HFFc6 (cell line): ENCODE data around the gene HSD3B7. TPM values are rescaled to one million over a fixed set of nuclear protein-coding genes. Genes with fewer than 3 reads are reported as not detected.

Experiments
- DNase-seq: peaks from one replicate; pipeline ENCODE4 v3.0.0-alpha.2; 2018
- H3K27ac Mint-ChIP-seq: 2 replicates; pipeline ENCODE4 v1.8.0; 2020; ENCODE audit warnings: mild to moderate bottlenecking, mixed read lengths
- H3K27me3 Mint-ChIP-seq: 2 replicates; pipeline ENCODE4 v1.8.0; 2021; ENCODE audit warnings: mild to moderate bottlenecking, moderate library complexity, mixed read lengths; ENCODE audit not compliant: insufficient read depth
- H3K36me3 Mint-ChIP-seq: 2 replicates; pipeline ENCODE4 v1.8.0; 2021; ENCODE audit warnings: low read depth, mixed read lengths
- H3K4me1 Mint-ChIP-seq: 2 replicates; pipeline ENCODE4 v1.8.0; 2020; ENCODE audit warnings: low read depth, mixed read lengths
- H3K4me3 Mint-ChIP-seq: 2 replicates; pipeline ENCODE4 v1.8.0; 2020; ENCODE audit warnings: mild to moderate bottlenecking, moderate library complexity, mixed read lengths
- H3K9me3 Mint-ChIP-seq: 2 replicates; pipeline ENCODE4 v1.8.0; 2020; ENCODE audit warnings: mild to moderate bottlenecking, mixed read lengths
- CTCF ChIP-seq: fragments of 200-600 bp; sonication (generic); IDR thresholded peaks from 2 replicates; pipeline ENCODE4 v1.5.0; 2021; ENCODE audit warnings: antibody characterized with exemption, mild to moderate bottlenecking
- total RNA-seq, 6 experiments: library from RNA; stranded (reverse); fragmentation: NEBNext Ultra II Directional; extraction: Animal tissue kit (Norgen Biotek cat#: 25700); gene quantifications; 2 replicates in 1 of 6; 3 replicates in 5 of 6; pipeline ENCODE4 v1.2.3, GENCODE V29; 2021

HSD3B7 gene
- total RNA-seq, 6 experiments from 2014 or later = 15.1 to 24.6 (median 18.6) TPM

DNA sequence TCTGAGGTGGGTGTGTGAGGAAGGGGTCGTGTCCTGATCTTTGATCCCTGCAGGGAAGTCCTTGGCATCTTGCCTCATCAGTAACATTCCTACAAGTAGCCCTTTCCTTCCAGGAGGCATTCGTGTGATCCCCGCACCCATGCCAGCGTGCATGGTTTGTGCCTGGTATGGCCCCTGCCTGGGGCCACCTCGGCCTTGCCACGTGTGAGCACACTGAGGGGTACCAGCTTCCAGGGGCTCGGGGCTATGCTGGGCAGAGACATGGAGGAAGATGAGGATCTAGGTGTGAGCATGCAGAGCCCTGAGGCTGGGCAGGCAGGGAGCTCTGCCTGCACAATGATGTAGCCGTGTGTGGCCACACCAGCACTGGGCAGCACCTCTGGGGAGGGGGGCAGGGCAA is 6.0 kb downstream of the HSD3B7 start:
- Mint-ChIP-seq H3K4me1 (peaks cover 15% of the 10 kb centered on the region), H3K36me3 (0 out of 2 replicates have a peak, but pooled peaks cover 4% of the 10 kb centered on the region), H3K9me3 (no peaks in the 10 kb centered on the region), H3K4me3 (no peak overlapping the region), H3K27ac (no peak overlapping the region), H3K27me3 (no peaks in the 10 kb centered on the region; the same call in 1 of the 2 replicates)
- no peak for DNase-seq
- TF ChIP-seq CTCF = no peak

GRCh38 chr16:30992276-30992780 is 7.3 kb downstream of the HSD3B7 start:
- no peak for TF ChIP-seq CTCF
- H3K36me3 Mint-ChIP-seq = peaks cover 8% of the 10 kb centered on the region; the same call in 1 of the 2 replicates
- no peaks in the 10 kb centered on the region for H3K9me3 Mint-ChIP-seq
- no peak for DNase-seq
- H3K27me3 Mint-ChIP-seq = no peaks in the 10 kb centered on the region; the same call in 1 of the 2 replicates
- H3K4me3 Mint-ChIP-seq = no peak overlapping the region
- peaks cover 23% of the 10 kb centered on the region for H3K4me1 Mint-ChIP-seq
- no peak overlapping the region for H3K27ac Mint-ChIP-seq

GRCh38 chr16:30992931-30993816 is 8.2 kb downstream of the HSD3B7 start:
- peaks cover 32% of the 10 kb centered on the region for H3K4me1 Mint-ChIP-seq
- H3K27ac Mint-ChIP-seq = no peak overlapping the region
- H3K27me3 Mint-ChIP-seq = no peaks in the 10 kb centered on the region; the same call in 1 of the 2 replicates
- no peak for TF ChIP-seq CTCF
- H3K36me3 Mint-ChIP-seq = peaks cover 8% of the 10 kb centered on the region; the same call in 1 of the 2 replicates
- no peak overlapping the region for H3K4me3 Mint-ChIP-seq
- DNase-seq = no peak
- H3K9me3 Mint-ChIP-seq = no peaks in the 10 kb centered on the region

- H3K9me3 Mint-ChIP-seq = no peaks in the 10 kb centered on the region
- peak overlapping the region; percentile 92 for H3K4me3 Mint-ChIP-seq
- peak overlapping the region; percentile 96 for H3K27ac Mint-ChIP-seq
- no peaks in the 10 kb centered on the region; the same call in 1 of the 2 replicates for H3K27me3 Mint-ChIP-seq
- TF ChIP-seq CTCF = no peak
- H3K4me1 Mint-ChIP-seq = peaks cover 48% of the 10 kb centered on the region
- DNase-seq = no peak
- H3K36me3 Mint-ChIP-seq = peaks cover 8% of the 10 kb centered on the region; the same call in 1 of the 2 replicates
These were observed 10.9 kb downstream of the HSD3B7 start for GRCh38 chr16:30995927-30996323.

- H3K4me1 Mint-ChIP-seq = peaks cover 48% of the 10 kb centered on the region
- peak overlapping the region; percentile 92 for H3K4me3 Mint-ChIP-seq
- no peaks in the 10 kb centered on the region; the same call in 1 of the 2 replicates for H3K27me3 Mint-ChIP-seq
- DNase-seq = no peak
- no peaks in the 10 kb centered on the region for H3K9me3 Mint-ChIP-seq
- H3K27ac Mint-ChIP-seq = peak overlapping the region; percentile 96
- no peak for TF ChIP-seq CTCF
- H3K36me3 Mint-ChIP-seq = peaks cover 4% of the 10 kb centered on the region; the same call in 1 of the 2 replicates
These were observed 11.4 kb downstream of the HSD3B7 start for GRCh38 chr16:30996324-30996984.
